Upper lobe of right lung (tissue), 1 donor: ENCODE results near the gene GPR180. TPM values are rescaled to one million over a fixed set of nuclear protein-coding genes. Genes with fewer than 3 reads are reported as not detected.

ENCODE experiments used
- ATAC-seq: fragments of 200-7000 bp; cut with Tn5 transposase; one replicate; pipeline ENCODE4 v1.9.1; 2020; ENCODE audit warnings: mild to moderate bottlenecking, moderate library complexity
- DNase-seq: peaks from one replicate; pipeline ENCODE4 v3.0.0-alpha.2; 2020
- H3K27ac ChIP-seq: fragments of 200-600 bp; one replicate; pipeline ENCODE4 v1.8.0; 2022
- H3K27me3 ChIP-seq: fragments of 200-600 bp; one replicate; pipeline ENCODE4 v1.8.0; 2022; ENCODE audit warnings: mild to moderate bottlenecking
- H3K36me3 ChIP-seq: fragments of 200-600 bp; one replicate; pipeline ENCODE4 v1.8.0; 2022
- H3K4me1 ChIP-seq: fragments of 200-600 bp; one replicate; pipeline ENCODE4 v1.8.0; 2022
- H3K4me3 ChIP-seq: fragments of 200-600 bp; one replicate; pipeline ENCODE4 v1.8.0; 2022; ENCODE audit warnings: mild to moderate bottlenecking
- H3K9me3 ChIP-seq: fragments of 200-600 bp; one replicate; pipeline ENCODE4 v1.8.0; 2022
- intact Hi-C: fragments of 100-400 bp; cut with DNase I; formaldehyde crosslinking; loops from one replicate; pipeline ENCODE4 v1.11.0; 2022
- total RNA-seq: library from RNA; stranded (reverse); fragmentation: NEBNext Ultra II Directional; extraction: Animal tissue kit (Norgen Biotek cat#: 25700); gene quantifications from one replicate; pipeline ENCODE4 v1.2.1, GENCODE V29; 2021
- TF ChIP-seq, protein P1 (sequence below): fragments of 200-600 bp; IDR thresholded peaks from one replicate; pipeline ENCODE4 v1.8.0; 2022; ENCODE audit warnings: antibody characterized with exemption
- donor health status: DM: no; HTN: yes; CAD: no; lungs with severe emphysema.

GPR180 gene
- total RNA-seq, 1 donor from 2014 or later, result 6.0 TPM

DNA sequence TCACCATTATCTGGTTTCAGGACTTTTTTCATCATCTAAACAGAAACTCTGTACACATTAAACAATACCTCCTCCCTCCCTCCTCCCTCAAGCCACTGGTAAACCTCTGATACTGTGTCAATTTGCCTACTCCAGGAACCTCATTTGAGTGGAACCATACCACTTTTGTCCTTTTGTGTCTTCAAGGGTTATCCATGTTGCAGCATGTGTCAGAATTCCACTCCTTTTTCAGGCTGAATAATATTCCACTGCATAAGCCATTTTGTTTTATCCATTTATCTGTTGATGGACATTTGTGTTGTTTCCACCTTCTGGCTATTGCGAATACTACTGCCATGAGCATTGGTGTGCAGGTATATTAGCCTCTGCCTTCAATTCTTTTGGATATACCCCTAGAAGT lies 33.2 kb upstream of the GPR180 start:
- no peak overlapping the region for H3K27ac ChIP-seq
- intact Hi-C loops, result no loop called here
- H3K4me3 ChIP-seq, result no peak overlapping the region
- no peaks in the 10 kb centered on the region for H3K9me3 ChIP-seq
- ATAC-seq, result no peak
- peaks cover 27% of the 10 kb centered on the region for H3K36me3 ChIP-seq
- no peaks in the 10 kb centered on the region for H3K27me3 ChIP-seq
- H3K4me1 ChIP-seq, result no peaks in the 10 kb centered on the region
- DNase-seq, result no peak
- TF ChIP-seq, protein P1, sequence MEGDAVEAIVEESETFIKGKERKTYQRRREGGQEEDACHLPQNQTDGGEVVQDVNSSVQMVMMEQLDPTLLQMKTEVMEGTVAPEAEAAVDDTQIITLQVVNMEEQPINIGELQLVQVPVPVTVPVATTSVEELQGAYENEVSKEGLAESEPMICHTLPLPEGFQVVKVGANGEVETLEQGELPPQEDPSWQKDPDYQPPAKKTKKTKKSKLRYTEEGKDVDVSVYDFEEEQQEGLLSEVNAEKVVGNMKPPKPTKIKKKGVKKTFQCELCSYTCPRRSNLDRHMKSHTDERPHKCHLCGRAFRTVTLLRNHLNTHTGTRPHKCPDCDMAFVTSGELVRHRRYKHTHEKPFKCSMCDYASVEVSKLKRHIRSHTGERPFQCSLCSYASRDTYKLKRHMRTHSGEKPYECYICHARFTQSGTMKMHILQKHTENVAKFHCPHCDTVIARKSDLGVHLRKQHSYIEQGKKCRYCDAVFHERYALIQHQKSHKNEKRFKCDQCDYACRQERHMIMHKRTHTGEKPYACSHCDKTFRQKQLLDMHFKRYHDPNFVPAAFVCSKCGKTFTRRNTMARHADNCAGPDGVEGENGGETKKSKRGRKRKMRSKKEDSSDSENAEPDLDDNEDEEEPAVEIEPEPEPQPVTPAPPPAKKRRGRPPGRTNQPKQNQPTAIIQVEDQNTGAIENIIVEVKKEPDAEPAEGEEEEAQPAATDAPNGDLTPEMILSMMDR, result no peak

DNA sequence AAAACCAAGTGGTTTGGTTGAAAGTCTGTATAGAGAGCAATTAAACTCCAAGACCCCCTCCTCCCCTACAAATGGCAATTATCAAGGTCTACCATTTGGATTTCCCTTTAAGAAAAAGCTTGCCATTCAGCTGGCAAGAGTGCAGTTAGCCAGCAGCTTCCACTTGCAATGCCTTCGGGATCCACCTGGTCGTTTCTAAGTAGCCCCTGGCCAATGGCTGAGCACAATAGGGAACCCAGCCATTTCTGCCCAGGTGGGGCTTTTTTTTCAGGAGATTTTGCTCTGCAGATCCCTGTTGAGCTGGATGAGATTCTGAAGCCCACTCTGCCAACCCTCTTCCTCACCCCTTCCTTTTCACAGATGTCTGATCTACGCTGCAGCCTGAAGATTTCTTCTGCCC lies 32.0 kb upstream of the GPR180 start:
- no peak for ATAC-seq
- intact Hi-C loops, result no loop called here

DNA sequence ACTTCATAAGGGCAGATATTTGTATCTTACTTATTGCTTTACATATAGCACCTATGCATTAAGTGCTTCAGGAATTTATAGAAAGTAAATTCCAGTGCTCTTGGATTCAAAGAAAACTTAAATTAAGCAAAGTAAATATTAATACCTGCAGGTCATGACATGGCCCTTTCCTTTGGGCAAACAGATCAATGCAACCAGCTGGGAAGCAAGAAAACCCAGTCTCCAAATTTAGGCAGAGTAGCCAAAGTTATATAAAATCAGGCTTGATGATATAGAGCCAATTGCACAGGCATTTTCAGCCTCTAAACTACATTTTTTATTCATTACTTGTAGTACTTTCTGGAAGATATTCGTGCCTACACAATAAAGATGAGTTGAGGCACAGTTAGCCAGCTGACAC lies 22.6 kb upstream of the GPR180 start:
- intact Hi-C loops, result no loop called here
- H3K9me3 ChIP-seq, result no peaks in the 10 kb centered on the region
- peaks cover 97% of the 10 kb centered on the region for H3K36me3 ChIP-seq
- no peak overlapping the region for H3K4me3 ChIP-seq
- H3K27ac ChIP-seq, result no peak overlapping the region
- no peaks in the 10 kb centered on the region for H3K27me3 ChIP-seq
- TF ChIP-seq, protein P1, result no peak
- H3K4me1 ChIP-seq, result no peaks in the 10 kb centered on the region
- DNase-seq, result no peak
- no peak for ATAC-seq

More for the DNA sequence above, 32.0 kb upstream of the GPR180 start:
- TF ChIP-seq, protein P1, result no peak
- H3K4me1 ChIP-seq, result no peaks in the 10 kb centered on the region
- no peaks in the 10 kb centered on the region for H3K9me3 ChIP-seq
- H3K27ac ChIP-seq, result no peak overlapping the region
- no peak overlapping the region for H3K4me3 ChIP-seq
- DNase-seq, result no peak
- no peaks in the 10 kb centered on the region for H3K27me3 ChIP-seq
- peaks cover 39% of the 10 kb centered on the region for H3K36me3 ChIP-seq

DNA sequence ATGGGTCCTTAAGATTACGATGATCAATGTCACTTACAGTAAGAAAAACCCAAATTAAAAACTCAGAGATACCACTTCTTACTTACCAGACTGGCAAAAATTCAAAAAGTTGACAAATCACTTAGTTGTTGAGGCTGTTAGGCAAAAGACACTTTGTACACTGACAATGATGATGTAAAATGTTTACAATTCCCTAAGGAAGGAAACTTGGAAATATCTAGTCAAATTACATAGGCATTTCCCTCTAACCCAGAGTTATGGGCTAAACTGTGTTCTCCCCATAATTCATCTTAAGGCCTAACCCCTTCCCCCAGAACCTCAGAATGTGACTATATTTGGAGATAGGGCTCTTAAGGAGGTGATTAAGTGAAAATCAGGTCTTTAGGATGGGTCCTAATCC lies 17.7 kb upstream of the GPR180 start:
- intact Hi-C loops, result no loop called here
- Histone ChIP-seq H3K4me1 (no peaks in the 10 kb centered on the region), H3K9me3 (no peaks in the 10 kb centered on the region), H3K4me3 (no peak overlapping the region), H3K27me3 (no peaks in the 10 kb centered on the region), H3K27ac (no peak overlapping the region), H3K36me3 (peaks cover 62% of the 10 kb centered on the region)
- DNase-seq (no peak), ATAC-seq (no peak)
- TF ChIP-seq, protein P1, result no peak

DNA sequence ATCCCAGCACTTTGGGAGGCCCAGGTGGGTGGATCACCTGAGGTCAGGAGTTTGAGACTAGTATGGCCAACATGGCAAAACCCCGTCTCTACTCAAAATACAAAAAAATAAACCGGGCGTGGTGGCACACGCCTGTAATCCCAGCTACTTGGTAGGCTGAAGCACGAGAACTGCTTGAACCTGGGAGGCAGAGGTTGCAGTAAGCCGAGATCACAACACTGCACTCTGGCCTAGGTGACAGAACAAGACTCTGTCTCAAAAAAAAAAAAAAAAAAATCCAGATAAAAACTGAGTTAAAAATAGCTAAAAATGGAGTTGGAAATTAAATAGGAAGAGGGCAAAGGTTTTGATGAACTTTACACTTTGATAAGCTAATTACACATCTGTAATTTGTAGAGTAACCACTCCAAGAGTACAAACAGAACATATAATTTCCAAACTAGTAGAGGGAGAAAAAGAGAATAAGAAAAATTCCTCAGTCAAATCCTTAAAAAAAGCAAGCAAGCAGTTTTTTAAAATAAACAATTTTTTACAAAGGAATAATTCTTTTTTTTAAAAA lies 16.0 kb upstream of the GPR180 start:
- no peak overlapping the region for H3K4me3 ChIP-seq
- TF ChIP-seq, protein P1, result no peak
- DNase-seq (no peak), ATAC-seq (no peak)
- intact Hi-C loops, result no loop called here
- H3K4me1 ChIP-seq, result no peaks in the 10 kb centered on the region
- H3K9me3 ChIP-seq, result no peaks in the 10 kb centered on the region
- no peak overlapping the region for H3K27ac ChIP-seq
- no peaks in the 10 kb centered on the region for H3K27me3 ChIP-seq
- H3K36me3 ChIP-seq, result peaks cover 57% of the 10 kb centered on the region

DNA sequence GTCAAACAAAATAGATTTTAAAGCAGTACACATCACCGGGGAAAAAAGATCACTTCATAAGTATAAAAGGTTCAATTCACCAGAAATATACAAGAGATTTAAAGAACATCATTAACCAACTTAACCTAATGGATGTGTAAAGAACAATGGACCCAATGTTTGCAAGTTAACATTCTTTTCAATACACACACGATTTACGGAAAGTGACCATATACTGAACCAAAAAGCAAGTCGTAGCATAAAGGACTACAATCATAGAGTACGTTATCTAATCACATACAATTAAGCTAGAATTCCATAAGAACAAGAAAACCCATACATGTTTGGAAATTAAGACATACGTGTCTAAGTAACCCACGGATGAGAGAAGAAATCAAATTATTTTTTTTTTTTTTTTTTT lies 15.3 kb upstream of the GPR180 start:
- TF ChIP-seq, protein P1, result no peak
- intact Hi-C loops, result no loop called here
- H3K27ac ChIP-seq, result no peak overlapping the region
- H3K27me3 ChIP-seq, result no peaks in the 10 kb centered on the region
- H3K4me1 ChIP-seq, result no peaks in the 10 kb centered on the region
- peaks cover 57% of the 10 kb centered on the region for H3K36me3 ChIP-seq
- H3K4me3 ChIP-seq, result no peak overlapping the region
- no peaks in the 10 kb centered on the region for H3K9me3 ChIP-seq
- DNase-seq, result no peak
- no peak for ATAC-seq
